BE2C (cell line): ENCODE data around the gene PIM3.

Experiments used
- DNase-seq: peaks from one replicate; pipeline ENCODE4 v3.0.0-alpha.2; 2020
- H3K27me3 ChIP-seq: fragments of 250-450 bp; sonication (Bioruptor Pico); 2 replicates; pipeline ENCODE4 v1.5.1; 2020; ENCODE audit warnings: mild to moderate bottlenecking
- H3K36me3 ChIP-seq: fragments of 250-450 bp; sonication (Bioruptor Pico); 2 replicates; pipeline ENCODE4 v1.5.1; 2020; ENCODE audit warnings: mild to moderate bottlenecking
- H3K4me1 ChIP-seq: fragments of 250-450 bp; sonication (Bioruptor Pico); 2 replicates; pipeline ENCODE4 v1.5.1; 2020
- H3K4me3 ChIP-seq: 2 replicates; pipeline ENCODE4 v1.5.1; 2011; ENCODE audit warnings: low read depth, low read length
- H3K9me3 ChIP-seq: fragments of 250-450 bp; sonication (Bioruptor Pico); 2 replicates; pipeline ENCODE4 v1.5.1; 2020
- TF ChIP-seq, protein P1 (sequence below): IDR thresholded peaks from 2 replicates; pipeline ENCODE4 v1.5.1; 2012; ENCODE audit warnings: mild to moderate bottlenecking, low read depth, low read length

PIM3 gene

DNA sequence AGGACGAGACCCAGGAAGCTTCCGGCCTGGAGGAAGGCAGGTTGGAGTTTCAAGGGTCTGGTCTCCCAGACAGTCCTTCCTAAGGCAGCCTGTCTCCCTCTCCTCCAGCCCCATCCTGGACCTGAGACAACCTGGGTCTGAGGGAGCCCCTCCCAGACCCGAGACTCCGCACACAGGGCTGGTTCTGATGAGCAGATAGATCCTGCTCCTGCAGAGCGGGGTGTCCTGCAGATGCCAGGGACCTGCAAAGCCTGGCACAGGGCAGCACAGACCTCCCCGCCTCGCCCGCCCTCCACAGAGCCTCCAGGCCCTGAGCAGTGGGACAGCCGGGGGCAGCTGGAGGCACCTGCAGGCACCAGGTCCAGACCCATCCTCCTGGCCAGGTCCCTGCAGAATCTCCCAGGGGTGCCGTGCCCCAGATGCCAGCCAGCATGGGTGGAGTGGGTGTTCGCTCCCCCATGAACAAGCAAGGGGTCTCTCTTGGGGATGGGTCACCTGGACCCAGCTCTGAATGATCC, 7.8 kb downstream of the PIM3 start:
- peaks cover 4% of the 10 kb centered on the region for H3K36me3 ChIP-seq
- H3K27me3 ChIP-seq = no peaks in the 10 kb centered on the region; the same call in 1 of the 2 replicates
- peaks cover 15% of the 10 kb centered on the region for H3K4me1 ChIP-seq
- TF ChIP-seq, protein P1, sequence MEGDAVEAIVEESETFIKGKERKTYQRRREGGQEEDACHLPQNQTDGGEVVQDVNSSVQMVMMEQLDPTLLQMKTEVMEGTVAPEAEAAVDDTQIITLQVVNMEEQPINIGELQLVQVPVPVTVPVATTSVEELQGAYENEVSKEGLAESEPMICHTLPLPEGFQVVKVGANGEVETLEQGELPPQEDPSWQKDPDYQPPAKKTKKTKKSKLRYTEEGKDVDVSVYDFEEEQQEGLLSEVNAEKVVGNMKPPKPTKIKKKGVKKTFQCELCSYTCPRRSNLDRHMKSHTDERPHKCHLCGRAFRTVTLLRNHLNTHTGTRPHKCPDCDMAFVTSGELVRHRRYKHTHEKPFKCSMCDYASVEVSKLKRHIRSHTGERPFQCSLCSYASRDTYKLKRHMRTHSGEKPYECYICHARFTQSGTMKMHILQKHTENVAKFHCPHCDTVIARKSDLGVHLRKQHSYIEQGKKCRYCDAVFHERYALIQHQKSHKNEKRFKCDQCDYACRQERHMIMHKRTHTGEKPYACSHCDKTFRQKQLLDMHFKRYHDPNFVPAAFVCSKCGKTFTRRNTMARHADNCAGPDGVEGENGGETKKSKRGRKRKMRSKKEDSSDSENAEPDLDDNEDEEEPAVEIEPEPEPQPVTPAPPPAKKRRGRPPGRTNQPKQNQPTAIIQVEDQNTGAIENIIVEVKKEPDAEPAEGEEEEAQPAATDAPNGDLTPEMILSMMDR = no peak
- H3K4me3 ChIP-seq = no peak overlapping the region
- DNase-seq = peak; percentile 7
- no peaks in the 10 kb centered on the region; the same call in 1 of the 2 replicates for H3K9me3 ChIP-seq

DNA sequence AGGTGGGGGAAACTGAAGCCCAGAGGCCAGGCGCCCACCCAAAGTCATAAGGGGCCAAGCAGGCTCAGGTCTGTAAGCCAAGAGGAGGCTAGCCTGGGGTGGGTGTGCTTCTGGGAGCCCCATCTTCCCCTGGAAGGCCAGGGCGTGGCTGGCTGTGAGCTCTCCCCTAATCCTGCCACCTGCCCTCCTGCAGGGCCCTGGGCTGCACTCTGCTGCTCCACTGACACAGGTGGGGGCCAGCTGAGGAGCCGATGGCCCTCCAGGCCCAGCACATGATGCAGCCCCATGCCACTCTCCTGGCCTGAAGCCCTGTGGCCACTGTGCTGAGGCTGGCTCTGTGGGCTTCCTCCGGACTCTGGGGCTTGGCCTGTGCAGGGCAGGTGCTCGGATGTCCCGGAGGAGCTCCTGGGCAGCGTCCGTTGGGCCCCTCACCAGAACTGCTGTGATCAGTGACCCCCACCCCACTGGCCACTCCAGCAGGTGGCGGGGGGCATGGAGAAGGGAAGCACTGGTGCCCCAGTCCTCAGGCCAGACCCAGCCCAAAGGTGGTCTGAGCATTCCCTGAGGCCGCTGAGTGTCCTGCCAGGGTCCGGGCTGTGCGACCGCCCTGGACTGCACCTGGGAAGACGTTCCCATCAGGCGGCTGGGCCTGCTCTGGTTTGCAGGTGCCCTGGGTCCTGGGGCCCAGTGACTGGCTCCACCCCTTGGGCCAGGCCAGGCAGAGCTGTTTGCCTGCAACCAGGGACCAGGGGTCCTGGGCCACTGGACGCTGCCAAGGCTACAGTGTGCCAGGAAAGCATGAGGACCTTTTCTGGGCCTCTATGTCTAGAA, 8.5 kb downstream of the PIM3 start:
- Histone ChIP-seq H3K4me3 (no peak overlapping the region), H3K4me1 (peaks cover 15% of the 10 kb centered on the region), H3K9me3 (no peaks in the 10 kb centered on the region; the same call in 1 of the 2 replicates), H3K36me3 (no peaks in the 10 kb centered on the region; the same call in 1 of the 2 replicates), H3K27me3 (no peaks in the 10 kb centered on the region; the same call in 1 of the 2 replicates)
- peak; percentile 12 for DNase-seq
- TF ChIP-seq, protein P1 = no peak

DNA sequence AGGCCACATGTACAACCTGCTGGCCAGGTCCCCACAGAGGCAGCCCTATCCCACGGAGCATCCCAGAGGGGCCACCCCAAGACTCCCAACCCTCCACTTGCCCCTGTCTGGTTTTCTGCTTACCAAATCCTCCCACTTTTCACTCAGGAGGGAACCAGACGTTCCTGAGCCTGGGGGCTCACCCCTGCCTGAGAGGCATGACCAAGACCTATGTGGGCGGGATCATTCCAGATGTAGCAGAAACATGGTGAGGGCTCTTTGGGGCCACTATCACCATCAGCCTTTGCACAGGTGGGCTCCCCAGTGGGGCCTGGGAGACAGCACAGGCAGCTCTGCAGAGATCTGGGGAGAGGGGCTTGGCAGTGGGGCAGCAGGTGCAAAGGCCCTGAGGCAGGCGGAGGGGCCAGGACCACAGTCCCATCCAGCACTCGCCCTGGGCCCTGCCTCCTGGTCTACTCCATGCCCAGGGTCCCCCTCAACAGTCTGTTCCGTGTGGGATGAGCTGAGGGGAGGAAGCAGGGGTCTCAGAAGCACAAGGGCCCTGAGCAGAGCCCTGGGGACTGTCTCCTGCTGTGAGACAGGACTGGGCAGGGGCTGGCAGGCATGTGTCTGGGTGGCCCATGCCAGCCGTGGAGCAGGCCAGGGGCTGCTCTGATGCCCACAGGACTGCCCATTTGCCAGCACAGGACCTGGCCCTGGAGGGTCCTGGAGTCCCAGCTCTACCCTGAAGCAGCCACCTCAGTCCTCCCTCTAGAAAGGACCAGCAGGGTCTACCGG, 9.4 kb downstream of the PIM3 start:
- TF ChIP-seq, protein P1 = no peak
- Histone ChIP-seq H3K27me3 (no peaks in the 10 kb centered on the region; the same call in 1 of the 2 replicates), H3K9me3 (no peaks in the 10 kb centered on the region; the same call in 1 of the 2 replicates), H3K36me3 (no peaks in the 10 kb centered on the region), H3K4me3 (no peak overlapping the region), H3K4me1 (peaks cover 15% of the 10 kb centered on the region)
- peak; percentile 15 for DNase-seq

DNA sequence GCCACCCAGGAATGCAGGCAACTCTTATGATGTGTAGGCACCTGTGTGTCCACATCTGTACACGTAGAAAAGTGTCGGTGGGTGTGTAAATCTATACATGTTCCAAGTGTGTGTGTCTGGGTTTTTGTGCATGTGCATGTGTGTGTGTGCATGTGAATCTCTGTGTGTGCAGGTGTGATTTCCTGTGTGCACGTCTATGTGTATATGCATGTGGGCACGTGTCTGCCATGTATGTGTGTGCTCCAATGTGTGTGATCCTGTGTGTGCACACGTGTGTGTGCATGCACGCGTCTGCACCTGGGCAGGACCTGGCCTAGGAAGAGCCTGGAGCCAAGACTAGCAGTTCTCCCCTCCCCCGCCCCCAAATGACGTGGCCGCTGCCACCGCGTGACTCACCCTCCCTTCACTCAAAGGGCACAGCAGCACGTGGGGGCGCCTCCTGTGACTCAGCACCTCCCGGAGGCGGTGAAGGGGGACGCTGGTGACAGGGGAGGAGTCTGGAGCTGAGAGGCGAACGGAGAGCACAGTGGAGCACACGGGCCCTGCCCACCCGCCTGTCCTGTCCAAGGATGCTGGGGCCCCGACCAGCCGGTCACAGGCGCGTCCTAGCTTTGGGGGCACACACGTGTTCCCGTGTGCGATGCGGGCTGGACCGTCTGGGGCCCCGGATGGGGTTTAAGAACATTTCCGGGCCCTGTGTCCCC, 10.1 kb downstream of the PIM3 start:
- Histone ChIP-seq H3K36me3 (no peaks in the 10 kb centered on the region), H3K9me3 (no peaks in the 10 kb centered on the region; the same call in 1 of the 2 replicates), H3K4me1 (peaks cover 15% of the 10 kb centered on the region), H3K27me3 (no peaks in the 10 kb centered on the region; the same call in 1 of the 2 replicates), H3K4me3 (peak overlapping the region; percentile 53)
- TF ChIP-seq, protein P1 = no peak
- peak; percentile 94 for DNase-seq

DNA sequence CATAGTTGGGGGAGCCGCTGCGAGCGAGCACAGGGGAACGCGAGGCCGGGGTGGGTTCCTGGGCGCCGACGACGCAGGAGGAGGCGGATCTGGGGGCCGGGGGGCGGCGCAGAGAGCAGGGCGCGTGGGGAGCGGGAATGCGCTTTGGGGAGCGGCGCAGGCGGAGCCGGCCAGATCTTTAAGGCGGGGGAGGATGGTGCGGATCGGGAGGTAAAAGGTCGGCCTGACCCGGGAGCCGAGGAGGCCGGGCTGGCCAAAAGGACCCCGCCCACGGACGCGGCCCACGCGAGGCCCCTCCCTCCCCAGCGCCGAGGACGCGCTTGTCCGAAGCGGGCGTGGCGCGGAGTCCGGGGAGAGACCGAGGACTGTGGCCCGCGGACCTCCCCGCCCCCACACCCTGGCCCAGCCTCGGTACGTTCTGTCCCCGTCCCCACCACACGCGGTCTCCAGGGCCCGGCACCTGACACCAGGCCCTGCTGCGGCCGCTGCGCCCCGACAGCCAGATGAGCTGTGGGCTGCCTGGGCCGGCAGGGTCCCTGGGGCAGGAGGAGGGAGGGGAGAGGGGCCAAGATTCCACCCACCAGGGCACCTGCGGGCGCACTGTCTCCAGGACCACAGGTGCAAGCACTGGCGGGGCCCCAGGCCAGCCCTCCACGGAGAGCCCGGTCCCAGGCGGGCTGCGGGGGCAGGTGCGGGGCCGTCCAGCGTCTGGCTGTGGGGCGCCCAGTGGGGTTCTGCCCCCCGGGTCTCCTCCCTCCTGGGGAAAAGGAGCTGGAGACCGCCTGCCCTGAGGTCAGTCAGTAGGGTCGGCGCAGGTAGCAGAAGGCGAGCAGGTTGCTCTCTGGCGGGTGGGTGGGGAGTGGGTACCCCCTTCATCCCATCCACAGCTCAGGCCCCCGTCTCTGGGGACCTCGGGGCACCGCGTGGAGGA, 10.9 kb downstream of the PIM3 start:
- no peaks in the 10 kb centered on the region for H3K36me3 ChIP-seq
- H3K9me3 ChIP-seq = no peaks in the 10 kb centered on the region; the same call in 1 of the 2 replicates
- peak; percentile 49 for DNase-seq
- H3K4me3 ChIP-seq = peak overlapping the region; percentile 53
- TF ChIP-seq, protein P1 = no peak
- H3K4me1 ChIP-seq = peaks cover 15% of the 10 kb centered on the region
- no peaks in the 10 kb centered on the region; the same call in 1 of the 2 replicates for H3K27me3 ChIP-seq
